Measurements from ENCODE around the gene BDNF.

GRCh38 chr11:27663326-27663725 is 36.9 kb downstream of the BDNF start:
- no peak for TF ChIP-seq GATA2 (IDR thresholded peaks at IDR 0.05; ENCODE audit: low read depth, low read length)
- no peak for TF ChIP-seq GATA3 (IDR thresholded peaks at IDR 0.05; ENCODE audit: low read depth, low read length)

Measured in SH-SY5Y (cell line).